BLaER1 treated with 17β-estradiol and CSF1 and Interleukin-3, amounts not matched to agents 10 nM and 100 nM (cell line): Measurements from ENCODE around the gene PDE3A.

Experiments
- H3K27ac ChIP-seq, 11 experiments: shearing (Covaris generic); formaldehyde crosslinking; 2 replicates each; pipeline ENCODE4 v1.8.1; 2022
- H3K27me3 ChIP-seq, 11 experiments: shearing (Covaris generic); formaldehyde crosslinking; 2 replicates each; pipeline ENCODE4 v1.8.1; 2022
- H3K36me3 ChIP-seq, 11 experiments: shearing (Covaris generic); formaldehyde crosslinking; 2 replicates each; pipeline ENCODE4 v1.8.1; 2022
- H3K4me1 ChIP-seq, 10 experiments: shearing (Covaris generic); formaldehyde crosslinking; 2 replicates each; pipeline ENCODE4 v1.8.1; 2022
- H3K4me2 ChIP-seq, 11 experiments: shearing (Covaris generic); formaldehyde crosslinking; 2 replicates each; pipeline ENCODE4 v1.8.1; 2022
- H3K4me3 ChIP-seq, 10 experiments: shearing (Covaris generic); formaldehyde crosslinking; 2 replicates each; pipeline ENCODE4 v1.8.1; 2022
- H3K9ac ChIP-seq, 11 experiments: shearing (Covaris generic); formaldehyde crosslinking; 2 replicates each; pipeline ENCODE4 v1.8.1; 2022
- H3K9me3 ChIP-seq, 11 experiments: shearing (Covaris generic); formaldehyde crosslinking; replicated peaks in 1 of 11; 2 replicates each; pipeline ENCODE4 v1.8.1; 2022
- H4K20me1 ChIP-seq, 11 experiments: shearing (Covaris generic); formaldehyde crosslinking; 2 replicates each; pipeline ENCODE4 v1.8.1; 2022
- Cebpa-rat ChIP-seq, 11 experiments: shearing (Covaris generic); IDR thresholded peaks; 2 replicates each; pipeline ENCODE4 v1.8.1; 2022

PDE3A gene

DNA sequence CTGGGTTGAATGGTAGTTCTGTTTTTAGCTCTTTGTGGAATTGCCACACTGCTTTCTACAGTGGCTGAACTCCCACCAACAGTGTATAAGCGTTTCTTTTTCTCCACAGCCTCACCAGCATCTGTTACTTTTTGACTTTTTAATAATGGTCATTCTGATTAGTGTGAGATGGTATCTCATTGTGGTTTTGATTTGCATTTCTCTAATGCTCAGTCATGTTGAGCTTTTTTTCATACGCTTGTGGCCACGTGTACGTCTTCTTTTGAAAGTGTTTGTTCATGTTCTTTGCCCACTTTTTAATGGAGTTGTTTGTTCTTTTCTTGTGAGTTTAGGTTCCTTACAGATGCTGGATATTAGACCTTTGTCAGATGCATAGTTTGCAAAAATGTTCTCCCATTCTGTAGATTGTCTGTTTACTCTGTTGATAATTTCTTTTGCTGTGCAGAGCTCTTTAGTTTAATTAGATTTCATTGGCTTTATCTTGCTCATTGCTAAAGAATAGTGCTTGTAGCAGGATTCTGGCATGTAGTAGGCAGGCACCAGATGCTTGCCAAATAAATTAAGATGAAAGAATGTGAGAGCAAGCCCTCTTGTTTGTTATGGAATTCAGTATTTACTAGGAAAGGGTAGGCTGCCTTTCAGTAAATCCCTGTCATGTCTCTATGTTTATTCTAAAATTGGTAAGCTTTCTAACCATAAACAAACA, 86.8 kb downstream of the PDE3A start:
- no peak for TF ChIP-seq Cebpa-rat (IDR thresholded peaks at IDR 0.05)
- Histone ChIP-seq H3K27me3 (no peaks in the 10 kb centered on the region), H3K36me3 (no peaks in the 10 kb centered on the region), H3K4me3 (no peak overlapping the region), H3K4me2 (no peak overlapping the region), H3K9me3 (no peaks in the 10 kb centered on the region), H3K4me1 (no peaks in the 10 kb centered on the region), H3K9ac (no peak overlapping the region), H4K20me1 (no peaks in the 10 kb centered on the region), H3K27ac (no peak overlapping the region)

- Histone ChIP-seq H3K4me2 (no peak overlapping the region), H3K36me3 (no peaks in the 10 kb centered on the region), H4K20me1 (no peaks in the 10 kb centered on the region), H3K4me1 (no peaks in the 10 kb centered on the region), H3K27ac (no peak overlapping the region), H3K27me3 (no peaks in the 10 kb centered on the region), H3K4me3 (no peak overlapping the region), H3K9me3 (no peaks in the 10 kb centered on the region), H3K9ac (no peak overlapping the region)
- TF ChIP-seq Cebpa-rat (IDR thresholded peaks at IDR 0.05), result no peak
Observed at GRCh38 chr12:20457582-20457981, 89.2 kb downstream of the PDE3A start.

DNA sequence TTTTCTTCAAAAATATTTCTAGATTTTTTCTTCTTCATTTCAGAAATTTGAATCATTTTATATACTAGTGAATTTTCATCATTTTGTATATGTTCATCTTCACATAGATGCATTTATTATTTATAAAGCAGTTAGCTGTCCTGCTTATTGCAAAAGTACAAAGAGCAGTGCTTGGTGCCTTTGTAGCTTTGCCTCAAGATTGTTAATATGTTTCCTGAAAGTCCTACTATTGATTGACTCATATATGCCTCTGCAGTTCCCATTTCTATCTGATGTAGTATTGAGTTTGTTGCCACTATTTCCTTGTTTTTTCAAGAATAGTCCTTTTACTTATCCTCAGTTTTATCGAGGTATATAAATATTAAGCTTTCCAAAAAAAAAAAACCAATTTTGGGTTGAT, 89.7 kb downstream of the PDE3A start:
- H3K27ac ChIP-seq, result no peak overlapping the region
- no peak for TF ChIP-seq Cebpa-rat (IDR thresholded peaks at IDR 0.05)
- H3K9ac ChIP-seq, result no peak overlapping the region
- H4K20me1 ChIP-seq, result no peaks in the 10 kb centered on the region
- H3K36me3 ChIP-seq, result no peaks in the 10 kb centered on the region
- no peaks in the 10 kb centered on the region for H3K9me3 ChIP-seq
- no peaks in the 10 kb centered on the region for H3K27me3 ChIP-seq
- no peak overlapping the region for H3K4me2 ChIP-seq
- H3K4me3 ChIP-seq, result no peak overlapping the region
- H3K4me1 ChIP-seq, result no peaks in the 10 kb centered on the region

DNA sequence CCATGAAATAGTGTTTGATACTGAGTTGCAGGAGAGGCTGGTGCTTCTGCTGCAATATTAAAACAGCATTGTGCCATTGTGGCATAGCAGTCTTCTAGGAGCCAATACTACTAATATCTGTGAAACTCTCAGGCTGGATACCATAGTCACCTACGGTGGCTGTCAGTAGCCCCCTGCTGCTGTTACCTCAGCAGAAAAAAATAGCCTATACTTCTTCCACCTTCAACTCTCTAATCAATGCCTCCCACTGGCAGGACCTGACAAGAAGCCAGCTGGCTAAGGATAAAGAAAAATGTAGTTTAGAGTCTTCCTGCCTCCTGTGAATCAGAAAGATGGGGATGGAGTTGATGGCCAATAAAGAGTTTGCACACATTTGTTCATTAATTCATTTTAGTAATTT, 91.6 kb downstream of the PDE3A start:
- no peaks in the 10 kb centered on the region for H4K20me1 ChIP-seq
- no peaks in the 10 kb centered on the region for H3K36me3 ChIP-seq
- no peak overlapping the region for H3K4me3 ChIP-seq
- H3K4me2 ChIP-seq, result no peak overlapping the region
- H3K27me3 ChIP-seq, result no peaks in the 10 kb centered on the region
- H3K9ac ChIP-seq, result no peak overlapping the region
- no peak for TF ChIP-seq Cebpa-rat (IDR thresholded peaks at IDR 0.05)
- H3K4me1 ChIP-seq, result no peaks in the 10 kb centered on the region
- H3K27ac ChIP-seq, result no peak overlapping the region
- H3K9me3 ChIP-seq, result no peaks in the 10 kb centered on the region

GRCh38 chr12:20460956-20461355, 92.6 kb downstream of the PDE3A start:
- Histone ChIP-seq H3K27me3 (no peaks in the 10 kb centered on the region), H3K4me1 (no peaks in the 10 kb centered on the region), H3K36me3 (no peaks in the 10 kb centered on the region), H3K9ac (no peak overlapping the region), H3K4me2 (no peak overlapping the region), H4K20me1 (no peaks in the 10 kb centered on the region), H3K4me3 (no peak overlapping the region), H3K9me3 (no peaks in the 10 kb centered on the region), H3K27ac (no peak overlapping the region)
- no peak for TF ChIP-seq Cebpa-rat (IDR thresholded peaks at IDR 0.05)

- no peak overlapping the region for H3K9ac ChIP-seq
- TF ChIP-seq Cebpa-rat (IDR thresholded peaks at IDR 0.05), result no peak
- no peak overlapping the region for H3K4me2 ChIP-seq
- H3K9me3 ChIP-seq, result no peaks in the 10 kb centered on the region
- H4K20me1 ChIP-seq, result no peaks in the 10 kb centered on the region
- no peak overlapping the region for H3K27ac ChIP-seq
- H3K4me1 ChIP-seq, result no peaks in the 10 kb centered on the region
- H3K4me3 ChIP-seq, result no peak overlapping the region
- H3K36me3 ChIP-seq, result no peaks in the 10 kb centered on the region
- H3K27me3 ChIP-seq, result no peaks in the 10 kb centered on the region
Observed at GRCh38 chr12:20463913-20464524, 95.7 kb downstream of the PDE3A start.

GRCh38 chr12:20469300-20469699, 101.0 kb downstream of the PDE3A start:
- TF ChIP-seq Cebpa-rat (IDR thresholded peaks at IDR 0.05), result no peak
- Histone ChIP-seq H3K27ac (no peak overlapping the region), H3K27me3 (no peaks in the 10 kb centered on the region), H3K4me3 (no peak overlapping the region), H3K9ac (no peak overlapping the region), H4K20me1 (no peaks in the 10 kb centered on the region), H3K4me1 (no peaks in the 10 kb centered on the region), H3K36me3 (no peaks in the 10 kb centered on the region), H3K9me3 (no peaks in the 10 kb centered on the region), H3K4me2 (no peak overlapping the region)

GRCh38 chr12:20469756-20470155, 101.4 kb downstream of the PDE3A start:
- Histone ChIP-seq H3K4me3 (no peak overlapping the region), H3K4me1 (no peaks in the 10 kb centered on the region), H3K9me3 (no peaks in the 10 kb centered on the region), H4K20me1 (no peaks in the 10 kb centered on the region), H3K27ac (no peak overlapping the region), H3K9ac (no peak overlapping the region), H3K4me2 (no peak overlapping the region), H3K27me3 (no peaks in the 10 kb centered on the region), H3K36me3 (no peaks in the 10 kb centered on the region)
- TF ChIP-seq Cebpa-rat (IDR thresholded peaks at IDR 0.05), result no peak

DNA sequence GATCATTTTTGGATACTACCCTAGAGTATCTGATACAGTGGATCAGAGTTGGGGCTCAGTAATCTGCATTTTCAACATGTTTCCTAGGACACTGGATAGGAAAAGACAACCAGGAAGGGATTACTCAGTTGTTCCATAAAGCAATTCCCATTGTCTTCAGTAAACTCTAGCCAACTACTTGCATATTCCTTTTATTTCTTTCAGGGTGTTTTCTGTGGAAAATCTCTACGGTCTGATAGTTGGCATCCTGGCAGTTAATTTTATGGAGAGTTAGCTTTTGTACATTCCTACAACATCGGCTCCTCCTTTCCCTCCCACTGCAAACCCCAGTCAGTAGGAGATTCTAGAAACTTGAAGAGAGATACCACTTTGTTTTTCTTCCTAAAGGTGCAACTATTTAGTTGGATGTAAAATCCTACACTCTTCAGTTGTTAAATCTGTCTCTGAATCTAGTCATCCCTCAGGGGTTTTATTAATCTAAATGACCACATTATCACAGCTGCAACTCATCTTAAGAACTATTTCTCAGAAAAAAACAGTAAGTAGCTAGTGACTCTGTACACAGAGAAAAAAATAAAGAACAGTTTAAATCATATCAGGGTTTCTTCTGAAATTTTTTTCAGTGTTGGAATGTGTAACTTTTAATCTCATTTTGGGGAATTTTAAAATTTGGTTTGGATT, 103.9 kb downstream of the PDE3A start:
- H3K4me2 ChIP-seq, result no peak overlapping the region
- no peaks in the 10 kb centered on the region for H4K20me1 ChIP-seq
- no peak overlapping the region for H3K9ac ChIP-seq
- H3K4me1 ChIP-seq, result no peaks in the 10 kb centered on the region
- no peaks in the 10 kb centered on the region for H3K9me3 ChIP-seq
- no peak overlapping the region for H3K27ac ChIP-seq
- no peak overlapping the region for H3K4me3 ChIP-seq
- no peak for TF ChIP-seq Cebpa-rat (IDR thresholded peaks at IDR 0.05)
- no peaks in the 10 kb centered on the region for H3K36me3 ChIP-seq
- no peaks in the 10 kb centered on the region for H3K27me3 ChIP-seq

- Histone ChIP-seq H3K4me3 (no peak overlapping the region), H3K9me3 (no peaks in the 10 kb centered on the region), H3K27ac (no peak overlapping the region), H3K27me3 (no peaks in the 10 kb centered on the region), H3K4me2 (no peak overlapping the region), H4K20me1 (no peaks in the 10 kb centered on the region), H3K9ac (no peak overlapping the region), H3K36me3 (no peaks in the 10 kb centered on the region), H3K4me1 (no peaks in the 10 kb centered on the region)
- no peak for TF ChIP-seq Cebpa-rat (IDR thresholded peaks at IDR 0.05)
Observed at GRCh38 chr12:20473133-20473532, 104.8 kb downstream of the PDE3A start.
